Stromal cell of bone marrow (primary cell): ENCODE measurements around the gene SIN3A.
"Not testable (repeated sequence)": the region's sequence is repeated elsewhere in the genome, so short reads cannot be mapped to it uniquely, and the experiment has no call there.

Experiments
- DNase-seq: peaks from one replicate; pipeline ENCODE4 v3.0.0-alpha.2; 2012; ENCODE audit warnings: low read depth

SIN3A gene

DNA sequence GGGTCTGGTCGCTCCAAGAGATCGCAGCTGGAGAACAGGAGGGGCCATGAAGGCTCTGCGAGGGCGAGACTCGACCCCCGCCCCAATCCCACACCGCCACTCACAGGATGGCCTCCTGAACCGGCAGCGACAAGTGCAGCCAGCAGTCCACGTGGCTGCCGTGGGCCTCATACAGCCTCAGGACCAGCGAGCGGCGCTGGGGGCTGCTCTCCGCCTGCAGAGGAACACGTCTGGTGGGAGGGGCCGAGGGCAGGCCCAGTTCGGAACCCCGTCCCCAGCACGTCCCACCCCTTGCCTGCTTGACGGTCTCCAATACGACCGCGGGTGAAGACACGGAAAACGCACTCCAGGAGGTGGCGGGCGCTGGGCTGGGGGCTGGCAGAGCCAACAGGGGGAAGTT, 95.5 kb downstream of the SIN3A start:
- no peak for DNase-seq

DNA sequence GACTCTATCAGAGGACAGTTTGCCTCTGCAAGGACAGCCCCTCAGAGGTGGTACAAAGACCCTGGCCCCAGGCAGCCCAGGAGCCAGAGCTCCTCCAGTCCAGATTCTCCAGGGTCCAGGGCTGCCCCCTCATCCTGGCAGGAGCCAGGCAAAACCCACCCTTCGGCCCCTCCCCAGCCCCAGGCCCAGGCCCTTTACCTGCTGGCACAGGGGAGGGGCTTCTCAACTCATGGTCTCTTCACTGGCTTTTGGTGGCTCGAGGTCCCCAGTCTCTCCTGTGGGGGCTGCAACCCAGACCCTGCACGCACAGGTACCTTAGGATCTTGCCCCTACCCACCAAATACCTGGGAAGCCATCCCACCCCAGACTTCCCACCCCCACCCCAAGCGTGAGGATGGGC, 96.1 kb downstream of the SIN3A start:
- DNase-seq = no peak

DNA sequence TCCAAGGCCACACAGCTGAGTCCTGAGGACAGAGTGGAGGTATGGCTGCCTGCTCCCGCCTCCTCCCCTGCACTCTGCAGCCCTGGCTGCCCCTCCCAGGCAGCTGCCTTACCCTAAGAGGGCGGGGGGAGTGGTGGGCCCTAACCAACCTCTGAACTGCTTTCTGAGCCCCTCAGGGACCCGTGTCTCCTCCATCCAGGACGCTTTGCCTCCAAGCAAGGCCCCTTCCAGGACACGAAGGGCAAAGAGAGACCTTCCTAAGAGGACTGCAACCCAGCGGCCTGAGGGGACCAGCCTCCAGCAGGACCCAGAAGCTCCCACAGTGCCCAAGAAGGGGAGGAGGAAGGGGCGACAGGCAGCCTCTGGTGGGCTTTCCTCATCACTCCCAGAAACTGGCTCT, 97.0 kb downstream of the SIN3A start:
- no peak for DNase-seq

DNA sequence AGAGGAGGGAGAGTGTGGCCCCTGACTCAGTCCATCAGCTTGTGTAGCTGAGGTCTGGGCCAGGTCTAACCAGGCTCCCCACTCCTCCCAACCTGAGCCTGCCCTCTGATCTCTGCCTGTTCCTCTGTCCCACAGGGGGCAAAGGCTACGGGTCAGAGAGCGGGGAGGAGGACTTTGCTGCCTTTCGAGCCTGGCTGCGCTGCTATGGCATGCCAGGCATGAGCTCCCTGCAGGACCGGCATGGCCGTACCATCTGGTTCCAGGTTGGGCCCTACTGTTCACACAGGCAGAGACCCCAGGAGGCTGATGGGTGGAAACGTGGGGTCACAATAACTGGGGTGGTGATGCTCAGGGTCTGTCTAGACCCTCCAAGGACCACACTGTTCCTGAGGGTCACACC, 97.9 kb downstream of the SIN3A start:
- DNase-seq = no peak

DNA sequence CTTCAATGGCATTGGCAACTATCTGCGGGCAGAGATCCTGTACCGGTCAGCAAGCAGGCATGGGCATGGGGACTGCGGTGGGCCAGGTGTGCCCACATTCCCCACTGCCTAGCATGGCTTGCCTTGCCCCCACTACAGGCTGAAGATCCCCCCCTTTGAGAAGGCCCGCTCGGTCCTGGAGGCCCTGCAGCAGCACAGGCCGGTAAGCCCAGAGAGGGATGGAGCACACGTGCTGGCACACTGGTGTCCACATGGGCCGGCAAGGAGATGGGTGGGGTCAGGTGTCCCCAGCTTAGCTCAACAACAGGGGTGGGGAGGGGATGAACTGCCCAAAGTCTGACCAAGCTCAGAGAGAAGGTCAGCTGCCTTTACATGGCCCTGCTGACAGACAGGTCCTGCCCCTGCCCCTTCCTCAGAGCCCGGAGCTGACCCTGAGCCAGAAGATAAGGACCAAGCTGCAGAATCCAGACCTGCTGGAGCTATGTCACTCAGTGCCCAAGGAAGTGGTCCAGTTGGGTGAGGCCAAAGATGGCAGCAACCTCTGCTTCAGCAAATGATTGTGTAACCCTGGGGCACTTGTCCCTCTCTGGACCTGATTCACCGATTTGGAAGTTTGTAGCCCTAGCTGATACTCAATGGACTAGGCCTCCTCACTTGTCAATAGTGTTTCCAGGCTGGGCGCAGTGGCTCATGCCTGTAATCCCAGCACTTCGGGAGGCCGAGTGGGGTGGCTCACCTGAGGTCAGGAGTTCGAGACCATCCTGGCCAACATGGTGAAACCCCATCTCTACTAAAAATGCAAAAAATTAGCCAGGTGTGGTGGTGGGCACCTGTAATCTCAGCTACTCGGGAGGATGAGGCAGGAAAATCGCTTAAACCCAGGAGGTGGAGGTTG, 99.1 kb downstream of the SIN3A start:
- no peak for DNase-seq

DNA sequence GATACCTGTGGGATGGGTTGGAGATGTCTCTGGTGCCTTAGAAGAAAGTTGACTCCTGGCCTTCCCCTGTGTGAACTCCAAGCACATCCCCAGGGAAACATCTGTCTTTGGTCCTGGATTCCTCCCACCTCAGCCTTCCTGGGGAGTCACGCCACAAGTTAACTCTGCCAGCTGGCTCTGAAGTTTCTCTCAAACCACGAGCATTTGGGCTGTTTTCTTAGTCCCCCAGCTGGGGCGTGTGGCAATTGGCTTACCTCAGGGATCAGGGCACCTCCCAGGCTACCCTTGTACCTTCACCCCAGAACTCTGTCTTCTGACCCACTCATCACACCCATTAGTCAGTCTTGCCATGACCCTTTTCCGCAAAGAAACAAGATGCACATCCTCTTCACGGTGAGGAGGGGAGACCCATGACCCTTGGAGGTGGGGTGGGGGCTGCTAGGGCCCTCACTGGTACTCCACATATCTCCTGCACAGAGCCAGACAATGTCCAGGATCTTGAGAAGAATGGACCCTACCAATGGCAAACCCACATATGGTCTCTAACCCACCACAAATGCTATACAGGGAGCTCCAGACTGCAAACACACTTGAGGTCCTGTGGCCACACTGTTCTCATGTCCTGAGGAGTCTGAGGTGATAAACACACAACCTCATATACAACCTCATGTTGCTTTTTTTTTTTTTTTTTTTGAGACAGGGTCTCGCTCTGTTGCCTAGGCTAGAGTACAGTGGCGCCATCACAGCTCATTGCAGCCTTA, 100.7 kb downstream of the SIN3A start:
- no peak for DNase-seq

DNA sequence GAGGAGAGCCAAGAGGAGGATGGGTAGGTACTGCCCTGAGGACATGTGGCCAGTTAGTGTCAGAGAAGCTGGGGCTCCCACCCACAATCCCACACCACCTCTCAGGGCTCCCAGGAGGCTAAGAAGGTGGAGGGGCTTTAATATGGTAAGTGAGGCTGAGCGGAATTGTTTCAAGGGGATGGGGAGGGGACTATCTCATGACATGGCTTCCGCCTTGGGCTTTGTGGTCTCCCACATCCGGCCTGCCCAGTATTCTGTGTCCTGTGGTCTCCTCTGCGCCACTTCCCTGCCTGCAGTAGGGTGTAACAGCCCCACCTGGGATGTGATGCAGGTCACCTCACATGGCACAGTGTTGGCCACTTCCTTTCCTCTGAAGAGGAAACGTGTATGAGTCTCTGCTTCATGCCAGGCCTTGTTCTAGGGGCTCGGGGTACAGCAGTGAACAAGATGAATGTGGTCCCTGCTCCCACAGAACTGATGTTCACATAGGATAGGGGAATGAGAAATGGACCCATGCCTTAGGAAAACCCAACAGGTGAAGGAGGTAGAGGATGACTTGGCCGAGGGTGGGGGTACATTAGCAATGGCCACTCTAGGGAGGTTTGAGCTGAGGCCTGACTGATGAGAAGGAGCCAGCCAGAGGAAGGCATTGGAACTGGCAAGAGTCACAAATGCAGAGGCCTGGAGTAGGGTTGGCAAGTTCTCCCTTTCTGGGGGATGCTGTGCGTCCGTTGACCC, 101.5 kb downstream of the SIN3A start:
- DNase-seq = no peak

DNA sequence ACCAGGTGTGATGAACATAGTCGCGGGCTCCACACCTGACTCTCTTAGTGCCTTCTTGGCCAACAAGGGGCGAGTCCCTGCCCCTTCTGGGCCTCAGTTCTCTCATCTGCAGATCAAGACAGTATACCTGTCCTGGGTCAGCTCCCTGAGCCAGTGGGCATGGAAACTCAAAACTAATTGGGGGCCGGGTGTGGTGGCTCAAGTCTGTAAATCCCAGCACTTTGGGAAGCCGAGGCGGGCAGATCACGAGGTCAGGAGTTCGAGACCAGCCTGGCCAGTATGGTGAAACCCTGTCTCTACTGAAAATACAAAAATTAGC, 102.2 kb downstream of the SIN3A start:
- DNase-seq = not testable (repeated sequence)

DNA sequence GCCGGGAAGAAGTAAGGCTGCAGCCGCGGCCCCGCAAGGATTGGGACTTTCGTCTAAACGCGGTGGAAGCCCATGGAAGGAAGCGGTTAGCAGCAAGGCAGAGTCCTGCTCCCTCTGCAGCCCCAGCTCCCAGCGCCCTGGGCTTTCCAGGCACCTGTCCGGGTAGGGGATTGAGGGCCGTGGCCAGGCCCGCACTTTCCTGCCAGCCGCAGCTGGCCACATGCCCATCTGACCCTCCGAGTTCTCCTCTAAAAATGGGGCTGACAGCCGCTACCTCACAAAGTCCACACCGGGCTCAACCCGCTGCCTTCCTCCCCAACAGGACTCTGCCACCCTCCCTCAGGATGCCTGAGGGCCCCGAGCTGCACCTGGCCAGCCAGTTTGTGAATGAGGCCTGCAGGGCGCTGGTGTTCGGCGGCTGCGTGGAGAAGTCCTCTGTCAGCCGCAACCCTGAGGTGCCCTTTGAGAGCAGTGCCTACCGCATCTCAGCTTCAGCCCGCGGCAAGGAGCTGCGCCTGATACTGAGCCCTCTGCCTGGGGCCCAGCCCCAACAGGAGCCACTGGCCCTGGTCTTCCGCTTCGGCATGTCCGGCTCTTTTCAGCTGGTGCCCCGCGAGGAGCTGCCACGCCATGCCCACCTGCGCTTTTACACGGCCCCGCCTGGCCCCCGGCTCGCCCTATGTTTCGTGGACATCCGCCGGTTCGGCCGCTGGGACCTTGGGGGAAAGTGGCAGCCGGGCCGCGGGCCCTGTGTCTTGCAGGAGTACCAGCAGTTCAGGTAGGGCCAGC, 102.7 kb downstream of the SIN3A start:
- DNase-seq = no peak

DNA sequence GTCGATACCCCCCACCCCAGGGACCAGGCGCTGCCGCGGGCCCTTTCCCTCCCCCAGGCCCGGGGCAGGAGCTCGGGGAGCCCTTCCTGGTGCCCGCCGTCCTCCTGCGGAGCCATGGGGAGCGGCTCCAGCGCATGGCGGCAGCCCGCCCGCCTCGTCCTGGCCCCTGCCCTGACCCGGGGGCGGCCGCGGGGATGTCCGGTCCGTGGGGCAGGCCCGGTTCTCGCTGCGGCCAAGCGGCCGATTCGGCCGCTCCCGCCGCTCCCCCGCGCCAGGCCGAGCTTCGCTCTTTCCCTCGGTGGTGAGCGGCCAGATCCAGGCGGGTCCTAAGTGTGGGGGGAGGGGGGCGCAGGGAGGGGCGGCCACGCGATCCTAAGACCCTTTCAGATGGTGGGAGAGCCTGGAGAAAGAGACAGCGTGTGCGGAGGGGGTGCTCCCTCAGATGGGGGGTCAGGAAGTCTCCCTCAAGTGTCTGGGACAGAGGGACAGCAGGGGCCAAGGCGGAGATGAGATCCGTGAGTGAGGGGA, 103.4 kb downstream of the SIN3A start:
- DNase-seq = no peak

DNA sequence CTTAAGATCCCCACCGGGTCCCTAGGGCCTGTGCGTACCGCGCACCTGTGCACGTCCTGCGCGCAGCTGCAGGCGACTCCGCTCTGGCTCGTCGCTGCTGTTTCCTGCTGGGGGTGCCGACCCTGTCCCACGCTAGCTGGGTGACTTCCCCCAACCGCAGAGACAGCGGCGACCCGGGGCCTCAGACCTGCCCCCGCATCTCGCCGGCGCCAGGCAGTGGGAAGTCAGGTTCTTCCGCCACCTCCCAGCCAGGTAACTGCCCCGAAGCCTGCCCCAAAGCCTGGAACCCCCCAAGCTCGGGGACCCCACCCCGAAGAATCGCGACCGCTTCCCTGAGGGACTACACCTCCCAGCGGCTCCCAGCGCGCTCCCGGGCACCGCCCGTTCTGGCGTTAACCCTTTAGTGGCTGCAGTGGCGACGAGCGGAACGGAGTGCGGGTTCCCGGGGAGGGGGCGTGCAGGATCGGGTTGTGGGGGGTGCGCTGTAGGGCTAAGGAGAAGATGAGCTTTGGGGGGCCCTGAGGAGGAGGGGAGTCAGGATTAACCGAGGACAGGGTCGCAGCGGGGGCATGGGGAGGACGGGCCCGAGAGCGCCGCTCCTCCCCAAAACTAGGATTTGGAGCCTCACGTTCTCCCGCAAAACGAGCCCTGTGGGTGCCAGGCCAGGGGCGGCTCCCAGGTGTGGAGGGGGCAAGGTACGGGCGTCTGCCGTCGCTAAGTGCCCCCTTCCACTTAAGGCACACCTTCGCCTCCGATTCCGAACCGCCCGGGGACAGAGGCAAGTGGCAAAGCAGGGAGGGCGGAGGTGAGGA, 104.1 kb downstream of the SIN3A start:
- DNase-seq = no peak

DNA sequence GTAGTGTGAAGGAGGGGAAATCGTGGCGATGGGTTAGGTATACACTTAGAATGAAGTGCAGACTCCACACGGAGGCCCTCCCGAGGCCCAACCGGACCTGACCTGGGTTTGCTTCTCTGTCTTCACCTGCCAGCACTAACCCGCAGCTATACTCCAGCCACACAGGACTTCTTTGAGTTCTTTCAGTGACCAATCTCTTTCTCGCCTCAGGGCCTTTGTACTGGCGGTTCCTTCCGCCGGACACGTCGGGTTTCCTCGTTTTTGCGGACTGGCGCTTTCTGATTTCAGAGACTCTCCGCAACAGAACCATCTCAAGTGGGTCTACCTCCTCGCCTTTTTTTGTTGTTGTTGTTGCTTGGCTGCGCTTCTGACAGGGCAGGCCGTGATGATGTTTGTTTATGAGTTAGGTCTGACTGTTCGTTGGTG, 104.7 kb downstream of the SIN3A start, which contains the start of gene NEIL1:
NEIL1 (plus strand) TSS at position 244 of the 426 bp plus-strand sequence. CDS start 1,867 bp downstream, outside the sequence.
- DNase-seq = no peak

DNA sequence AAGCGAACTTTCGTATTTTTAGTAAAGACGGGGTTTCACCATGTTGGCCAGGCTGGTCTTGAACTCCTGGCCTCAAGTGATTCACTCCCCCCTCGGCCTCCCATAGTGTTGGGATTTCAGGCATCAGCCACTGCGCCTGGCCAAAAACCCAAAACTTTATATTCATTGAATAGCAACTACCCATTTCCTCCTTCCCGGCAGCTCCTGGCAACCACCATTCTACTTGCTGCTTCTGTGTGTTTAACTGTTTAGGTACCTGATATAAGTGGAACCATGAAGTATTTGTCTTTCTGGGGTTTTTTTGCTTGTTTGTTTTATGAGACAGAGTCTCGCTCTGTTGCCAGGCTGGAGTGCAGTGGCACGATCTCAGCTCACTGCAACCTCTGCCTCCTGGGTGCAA, 107.5 kb downstream of the SIN3A start:
- DNase-seq = peak; percentile 26

DNA sequence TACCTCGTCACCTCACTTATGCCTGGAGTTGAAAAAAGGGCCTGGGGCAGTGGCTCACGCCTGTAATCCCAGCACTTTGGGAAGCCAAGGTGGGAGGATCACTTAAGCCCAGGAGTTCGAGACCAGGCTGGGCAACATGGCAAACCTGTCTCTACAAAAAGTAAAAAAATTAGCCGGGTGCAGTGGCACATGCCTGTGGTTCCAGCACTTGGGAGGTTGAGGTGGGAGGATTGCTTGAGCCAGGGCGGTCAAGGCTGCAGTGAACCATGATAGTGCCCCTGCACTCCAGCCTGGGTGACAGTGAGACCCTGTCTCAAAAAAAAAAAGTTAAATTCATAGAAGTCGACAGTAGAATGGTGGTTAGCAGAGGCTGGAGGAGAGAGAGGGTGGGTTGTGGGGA, 109.3 kb downstream of the SIN3A start:
- DNase-seq = no peak

DNA sequence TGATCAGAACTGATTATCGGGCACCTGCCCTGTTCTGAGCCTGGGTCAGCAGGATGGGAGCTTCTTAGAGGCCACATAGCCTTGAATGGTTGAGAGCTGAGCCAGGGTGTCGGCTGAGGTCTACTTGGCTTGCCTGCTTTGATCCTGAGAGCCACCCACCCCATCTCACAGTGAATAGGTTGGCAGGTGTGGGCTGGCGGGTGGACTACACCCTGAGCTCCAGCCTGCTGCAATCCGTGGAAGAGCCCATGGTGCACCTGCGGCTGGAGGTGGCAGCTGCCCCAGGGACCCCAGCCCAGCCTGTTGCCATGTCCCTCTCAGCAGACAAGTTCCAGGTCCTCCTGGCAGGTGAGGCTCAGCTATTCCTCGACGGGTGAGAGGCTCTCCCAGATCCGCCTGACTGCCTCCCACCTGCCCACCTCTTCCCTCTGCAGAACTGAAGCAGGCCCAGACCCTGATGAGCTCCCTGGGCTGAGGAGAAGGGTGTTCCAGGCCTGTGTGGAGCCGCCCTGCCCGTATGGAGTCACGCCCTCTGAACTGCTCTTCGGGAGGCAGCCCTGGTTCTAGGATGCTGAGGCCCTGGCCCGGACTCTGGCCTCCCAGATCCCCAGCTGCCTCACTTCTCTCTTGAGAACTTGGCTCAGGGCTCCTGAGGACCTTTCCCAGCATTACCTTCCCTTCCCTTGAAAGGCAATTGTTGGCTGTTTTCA, 111.8 kb downstream of the SIN3A start:
- no peak for DNase-seq

DNA sequence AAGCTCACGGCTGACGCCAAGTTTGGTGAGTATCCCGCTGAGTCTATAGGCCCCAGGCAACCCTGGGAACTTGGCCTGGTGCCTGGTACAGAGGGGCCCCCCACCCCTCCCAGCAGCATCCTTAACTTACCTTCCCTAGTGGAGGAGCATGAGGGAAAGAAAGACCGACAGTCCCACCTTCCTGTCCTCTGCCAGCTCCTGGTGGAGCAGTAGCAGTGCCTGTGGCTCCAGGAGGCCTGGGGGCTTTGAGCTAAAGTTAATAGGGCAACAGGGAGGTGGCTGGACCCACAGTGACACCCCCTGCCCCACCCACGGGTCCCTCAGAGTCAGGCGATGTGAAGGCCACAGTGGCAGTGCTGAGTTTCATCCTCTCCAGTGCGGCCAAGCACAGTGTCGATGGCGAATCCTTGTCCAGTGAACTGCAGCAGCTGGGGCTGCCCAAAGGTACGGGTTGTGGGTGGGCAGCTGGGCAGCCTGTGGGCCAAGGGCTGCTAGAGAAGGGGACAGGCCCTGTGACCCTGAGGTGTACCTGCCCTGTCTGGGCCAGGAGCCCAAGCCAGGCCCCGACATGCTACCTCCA, 112.7 kb downstream of the SIN3A start:
- no peak for DNase-seq

DNA sequence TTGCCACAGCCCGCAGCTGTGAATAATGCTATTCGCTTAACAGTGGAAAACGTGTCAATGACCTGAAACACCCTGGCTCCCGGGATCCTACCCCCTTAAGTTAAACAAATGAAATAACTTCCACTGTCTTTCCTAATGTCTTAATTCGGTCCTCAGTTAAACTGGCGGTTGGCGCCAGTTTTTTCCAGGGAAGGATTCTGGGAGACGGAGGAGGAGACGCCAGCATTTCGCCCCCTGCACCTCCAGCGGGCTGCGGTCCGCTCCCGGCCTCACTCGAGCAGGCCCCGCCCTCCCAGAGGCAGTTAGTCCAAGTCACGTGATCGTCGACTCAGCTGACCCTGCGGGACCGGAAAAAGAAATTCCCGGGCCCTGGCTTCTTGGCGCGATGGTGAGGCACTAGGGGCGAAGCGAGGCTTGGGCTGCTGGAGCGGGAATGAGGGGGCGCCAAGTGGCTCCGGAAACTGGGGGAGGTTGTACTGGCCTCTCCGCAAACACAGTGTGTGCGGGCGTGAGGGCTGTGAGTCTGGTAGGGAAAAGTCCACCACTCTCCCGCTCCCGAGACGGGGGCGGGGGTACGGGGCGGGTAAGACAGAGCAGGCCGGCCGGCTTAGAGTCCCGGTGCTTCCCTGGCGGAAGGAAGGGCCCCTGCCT, 115.7 kb downstream of the SIN3A start, which contains the start of gene COMMD4:
COMMD4 (plus strand) TSS at position 359 of the 651 bp plus-strand sequence; CDS start at position 386, 27 bp downstream.
- DNase-seq = peak; percentile 90

DNA sequence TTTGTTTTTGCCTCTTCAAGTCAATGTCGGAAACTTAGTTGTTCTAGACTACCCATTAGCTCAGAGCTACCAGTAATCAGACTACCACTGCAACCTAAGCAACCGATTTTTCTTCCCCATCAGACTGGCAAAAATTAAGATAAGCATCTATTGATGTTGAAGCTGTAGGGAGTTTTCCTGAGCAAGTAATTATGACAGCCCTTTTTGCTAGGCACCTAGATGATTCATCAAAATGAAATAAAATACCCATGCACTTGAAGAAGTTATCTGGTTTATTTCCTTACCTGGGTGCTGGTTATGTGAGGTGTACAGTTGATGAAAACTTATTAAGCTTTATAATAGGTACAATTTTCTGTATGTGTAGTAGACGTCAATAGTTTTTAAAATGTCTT, 116.2 kb downstream of the SIN3A start:
- DNase-seq = no peak
